Loucy (cell line): ENCODE data around the gene TANC2.

Experiments
- H2AFZ ChIP-seq: fragments of 200-600 bp; sonication (generic); 2 replicates; pipeline ENCODE4 v1.6.0; 2016; ENCODE audit warnings: antibody characterized with exemption, mild to moderate bottlenecking, low read length, moderate library complexity
- H3F3A ChIP-seq: fragments of 200-600 bp; 2 replicates; pipeline ENCODE4 v1.6.0; 2016; ENCODE audit warnings: antibody characterized with exemption, low read depth, mild to moderate bottlenecking
- H3K27me3 ChIP-seq: fragments of 200-600 bp; sonication (generic); 2 replicates; pipeline ENCODE4 v1.6.1; 2014; ENCODE audit warnings: low read length, mild to moderate bottlenecking; ENCODE audit not compliant: insufficient read depth, poor library complexity, severe bottlenecking
- H3K36me3 ChIP-seq: fragments of 200-600 bp; sonication (generic); 2 replicates; pipeline ENCODE4 v1.6.1; 2016; ENCODE audit warnings: low read length; ENCODE audit not compliant: insufficient read depth
- H3K4me1 ChIP-seq: fragments of 200-600 bp; sonication (generic); 2 replicates; pipeline ENCODE4 v1.5.1; 2014; ENCODE audit warnings: low read length, mild to moderate bottlenecking; ENCODE audit not compliant: insufficient read depth, poor library complexity, severe bottlenecking
- H3K4me2 ChIP-seq: fragments of 200-600 bp; sonication (generic); 2 replicates; pipeline ENCODE4 v1.6.0; 2014; ENCODE audit warnings: antibody characterized with exemption, low read length, low read depth, mild to moderate bottlenecking; ENCODE audit not compliant: poor library complexity, severe bottlenecking
- H3K4me3 ChIP-seq: fragments of 200-600 bp; sonication (generic); 2 replicates; pipeline ENCODE4 v1.5.1; 2014; ENCODE audit warnings: low read length, mild to moderate bottlenecking, mixed read lengths; ENCODE audit not compliant: poor library complexity, severe bottlenecking
- H3K79me2 ChIP-seq: fragments of 200-600 bp; sonication (generic); 2 replicates; pipeline ENCODE4 v1.6.1; 2014; ENCODE audit warnings: low read length; ENCODE audit not compliant: insufficient read depth
- H3K9ac ChIP-seq: fragments of 200-600 bp; sonication (generic); 2 replicates; pipeline ENCODE4 v1.6.0; 2014; ENCODE audit warnings: mild to moderate bottlenecking, low read depth, low read length, moderate library complexity; ENCODE audit not compliant: poor library complexity, severe bottlenecking
- H3K9me2 ChIP-seq: fragments of 200-600 bp; sonication (generic); replicated peaks from 2 replicates; pipeline ENCODE4 v1.6.1; 2016; ENCODE audit warnings: low read depth, low read length, mixed read lengths
- H3K9me3 ChIP-seq: fragments of 200-600 bp; sonication (generic); 2 replicates; pipeline ENCODE4 v1.6.1; 2014; ENCODE audit warnings: mild to moderate bottlenecking, antibody characterized with exemption, low read length, low read depth; ENCODE audit not compliant: insufficient read depth
- H4K20me1 ChIP-seq: fragments of 200-600 bp; sonication (generic); 2 replicates; pipeline ENCODE4 v1.6.0; 2014; ENCODE audit warnings: antibody characterized with exemption, low read length, mild to moderate bottlenecking; ENCODE audit not compliant: insufficient read depth, poor library complexity, severe bottlenecking
- EZH2phosphoT487 ChIP-seq: fragments of 200-600 bp; IDR thresholded peaks from 2 replicates; pipeline ENCODE4 v1.6.1; 2018; ENCODE audit warnings: antibody characterized with exemption, mild to moderate bottlenecking, moderate library complexity, borderline replicate concordance
- TF ChIP-seq, protein P1 (sequence below): fragments of 200-600 bp; sonication (generic); conservative IDR thresholded peaks from 2 replicates; pipeline ENCODE4 v1.5.1; 2014; ENCODE audit warnings: mild to moderate bottlenecking, antibody characterized with exemption, low read length

The TANC2 gene

DNA sequence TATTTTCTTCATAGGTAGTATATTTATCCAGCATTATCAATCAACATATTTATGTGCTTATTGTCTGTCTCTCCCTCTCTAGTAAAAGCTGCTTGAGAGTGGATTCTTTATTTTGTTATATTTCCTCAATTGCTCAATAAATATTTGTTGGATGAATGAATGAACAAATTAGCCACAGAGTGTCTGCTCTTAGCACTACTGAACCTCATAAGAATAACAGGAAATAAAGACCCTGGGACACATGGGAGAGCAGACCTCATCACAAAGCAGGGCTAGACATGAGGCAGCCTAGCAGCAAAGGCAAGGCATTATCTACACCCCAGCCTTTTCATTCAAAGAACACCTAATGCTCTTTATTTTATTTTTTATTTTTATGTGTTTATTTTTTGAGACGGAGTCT is 34.9 kb upstream of the TANC2 start:
- no peak overlapping the region for H2AFZ ChIP-seq
- no peak overlapping the region for H3K4me3 ChIP-seq
- no peaks in the 10 kb centered on the region for H3F3A ChIP-seq
- H3K79me2 ChIP-seq: no peaks in the 10 kb centered on the region
- H3K9me2 ChIP-seq: no peaks in the 10 kb centered on the region
- no peak overlapping the region for H3K4me2 ChIP-seq
- H3K36me3 ChIP-seq: no peaks in the 10 kb centered on the region
- no peak for TF ChIP-seq EZH2phosphoT487
- TF ChIP-seq, protein P1, sequence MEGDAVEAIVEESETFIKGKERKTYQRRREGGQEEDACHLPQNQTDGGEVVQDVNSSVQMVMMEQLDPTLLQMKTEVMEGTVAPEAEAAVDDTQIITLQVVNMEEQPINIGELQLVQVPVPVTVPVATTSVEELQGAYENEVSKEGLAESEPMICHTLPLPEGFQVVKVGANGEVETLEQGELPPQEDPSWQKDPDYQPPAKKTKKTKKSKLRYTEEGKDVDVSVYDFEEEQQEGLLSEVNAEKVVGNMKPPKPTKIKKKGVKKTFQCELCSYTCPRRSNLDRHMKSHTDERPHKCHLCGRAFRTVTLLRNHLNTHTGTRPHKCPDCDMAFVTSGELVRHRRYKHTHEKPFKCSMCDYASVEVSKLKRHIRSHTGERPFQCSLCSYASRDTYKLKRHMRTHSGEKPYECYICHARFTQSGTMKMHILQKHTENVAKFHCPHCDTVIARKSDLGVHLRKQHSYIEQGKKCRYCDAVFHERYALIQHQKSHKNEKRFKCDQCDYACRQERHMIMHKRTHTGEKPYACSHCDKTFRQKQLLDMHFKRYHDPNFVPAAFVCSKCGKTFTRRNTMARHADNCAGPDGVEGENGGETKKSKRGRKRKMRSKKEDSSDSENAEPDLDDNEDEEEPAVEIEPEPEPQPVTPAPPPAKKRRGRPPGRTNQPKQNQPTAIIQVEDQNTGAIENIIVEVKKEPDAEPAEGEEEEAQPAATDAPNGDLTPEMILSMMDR: no peak
- no peak overlapping the region for H3K9ac ChIP-seq
- no peaks in the 10 kb centered on the region for H4K20me1 ChIP-seq
- H3K4me1 ChIP-seq: no peaks in the 10 kb centered on the region
- H3K9me3 ChIP-seq: no peaks in the 10 kb centered on the region
- H3K27me3 ChIP-seq: no peaks in the 10 kb centered on the region

DNA sequence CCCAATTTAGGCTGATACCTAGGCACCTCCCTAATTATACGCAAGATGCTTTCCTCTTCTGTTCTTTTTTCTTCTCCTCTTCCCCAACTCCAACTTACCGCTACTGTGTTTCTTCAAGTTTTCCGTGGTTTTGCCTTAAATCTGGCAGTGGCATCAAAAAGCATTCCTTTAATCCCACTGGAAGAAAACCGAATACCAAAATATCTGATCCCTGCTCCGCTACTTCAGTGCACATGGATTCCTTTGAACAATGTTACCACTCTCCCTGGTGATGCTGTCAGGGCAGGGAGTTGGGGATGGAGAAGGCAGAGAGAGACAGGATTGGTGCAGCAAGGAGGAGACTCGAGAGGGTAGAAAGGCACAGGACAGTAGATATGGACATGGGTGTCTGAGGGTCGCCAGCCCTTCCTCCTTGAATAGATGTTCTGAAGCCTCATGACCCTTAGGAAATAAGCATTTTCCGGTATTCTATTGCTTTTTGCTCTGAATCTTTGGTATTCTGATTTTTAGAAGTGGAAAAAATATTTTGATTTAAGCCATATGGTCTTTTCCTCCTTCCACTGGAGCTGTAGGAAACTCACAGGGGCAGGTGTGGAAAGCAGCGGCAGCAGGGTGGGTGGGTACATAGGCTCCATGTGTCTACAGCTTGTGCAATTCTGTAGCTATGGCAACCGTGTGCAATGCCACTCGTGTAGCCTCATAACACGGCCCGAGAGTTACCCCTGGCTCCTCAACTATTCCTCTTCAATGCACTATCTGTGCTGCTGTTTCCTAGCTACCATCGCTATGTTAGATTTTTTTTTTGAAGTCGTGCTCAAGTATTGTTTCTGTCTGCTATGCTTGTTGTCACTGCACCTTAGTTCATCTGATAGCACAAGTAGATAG is 32.3 kb upstream of the TANC2 start:
- no peak overlapping the region for H2AFZ ChIP-seq
- no peaks in the 10 kb centered on the region for H3F3A ChIP-seq
- no peaks in the 10 kb centered on the region for H3K27me3 ChIP-seq
- H4K20me1 ChIP-seq: no peaks in the 10 kb centered on the region
- no peak for TF ChIP-seq EZH2phosphoT487
- TF ChIP-seq, protein P1: no peak
- no peaks in the 10 kb centered on the region for H3K9me3 ChIP-seq
- H3K4me3 ChIP-seq: no peak overlapping the region
- no peak overlapping the region for H3K4me2 ChIP-seq
- H3K9me2 ChIP-seq: no peaks in the 10 kb centered on the region
- H3K36me3 ChIP-seq: no peaks in the 10 kb centered on the region
- H3K9ac ChIP-seq: no peak overlapping the region
- H3K79me2 ChIP-seq: no peaks in the 10 kb centered on the region
- no peaks in the 10 kb centered on the region for H3K4me1 ChIP-seq

DNA sequence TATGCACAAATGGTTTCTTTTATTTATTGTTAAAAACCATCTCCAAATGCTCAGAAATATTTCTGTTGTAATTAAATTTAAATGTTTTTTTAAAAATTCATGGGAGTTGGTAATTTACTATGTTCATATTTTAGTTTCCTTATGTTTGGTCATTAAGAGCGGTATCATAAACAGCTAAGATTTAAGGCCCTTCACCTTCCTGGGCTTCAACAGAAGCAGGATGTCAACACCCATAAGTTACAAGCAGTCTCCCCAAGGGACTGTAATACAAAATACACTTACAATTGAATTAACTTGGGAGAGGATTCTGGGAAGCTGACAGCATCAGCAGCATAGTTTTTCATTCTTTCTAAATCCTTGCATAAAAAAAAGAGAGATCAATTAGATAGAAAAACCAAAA is 30.9 kb upstream of the TANC2 start:
- Histone ChIP-seq H2AFZ (no peak overlapping the region), H3K36me3 (no peaks in the 10 kb centered on the region), H3K9me2 (no peaks in the 10 kb centered on the region), H3K9me3 (no peaks in the 10 kb centered on the region), H3K27me3 (no peaks in the 10 kb centered on the region), H3K4me3 (no peak overlapping the region), H4K20me1 (no peaks in the 10 kb centered on the region), H3K9ac (no peak overlapping the region), H3K4me2 (no peak overlapping the region), H3K4me1 (no peaks in the 10 kb centered on the region), H3F3A (no peaks in the 10 kb centered on the region), H3K79me2 (no peaks in the 10 kb centered on the region)
- TF ChIP-seq, protein P1: no peak
- TF ChIP-seq EZH2phosphoT487: no peak
